Thyroid gland (tissue), 4 donors: ENCODE data around the gene CDC42EP1. TPM values are rescaled to one million over a fixed set of nuclear protein-coding genes. Genes with fewer than 3 reads are reported as not detected.

Experiments
- DNase-seq, 2 donors: peaks; one replicate each; pipeline ENCODE4 v3.0.0-alpha.2; 2019
- H3K27ac ChIP-seq, 3 donors: fragments of 200-600 bp; sonication (generic); 1 replicate in 2 of 3; 2 replicates in 1 of 3; pipeline ENCODE4 v1.5.1; 2016 to 2019; ENCODE audit warnings: mild to moderate bottlenecking in 1 of 3, moderate library complexity in 1 of 3
- H3K27me3 ChIP-seq: fragments of 200-600 bp; sonication (generic); one replicate; pipeline ENCODE4 v1.5.1; 2019
- H3K36me3 ChIP-seq, 2 donors: fragments of 200-600 bp; sonication (generic); one replicate each; pipeline ENCODE4 v1.5.1; 2016 to 2019
- H3K4me1 ChIP-seq, 2 donors: fragments of 200-600 bp; sonication (generic); one replicate each; pipeline ENCODE4 v1.5.1; 2017 to 2019
- H3K4me3 ChIP-seq, 3 donors: fragments of 200-600 bp; sonication (generic); replicated peaks in 1 of 3; 1 replicate in 2 of 3; 2 replicates in 1 of 3; pipeline ENCODE4 v1.5.1; 2016; ENCODE audit warnings: mild to moderate bottlenecking in 1 of 3
- H3K9me3 ChIP-seq: fragments of 200-600 bp; sonication (generic); one replicate; pipeline ENCODE4 v1.5.1; 2017
- CTCF ChIP-seq, 6 experiments: fragments of 200-600 bp in 3 of 6; fragments of 450-650 bp in 3 of 6; sonication (generic) in 3 of 6; IDR thresholded peaks; one replicate each; pipeline ENCODE4 v1.5.1; 2016 to 2019; ENCODE audit warnings: antibody characterized with exemption in 6 of 6, mild to moderate bottlenecking in 2 of 6, inconsistent platforms in 1 of 6, moderate library complexity in 1 of 6
- POLR2A ChIP-seq, 2 donors: fragments of 450-650 bp; IDR thresholded peaks; one replicate each; pipeline ENCODE4 v1.6.1; 2017; ENCODE audit warnings: antibody characterized with exemption in 2 of 2, mild to moderate bottlenecking in 2 of 2, moderate library complexity in 1 of 2
- WGBS, 2 donors: methylation state at CpG; one replicate each; pipeline ENCODE4 v1.1.5; 2017; 5-methylcytosine and 5-hydroxymethylcytosine counted together
- intact Hi-C: fragments of 100-400 bp; cut with DNase I; formaldehyde crosslinking; loops from one replicate; pipeline ENCODE4 v1.15.1; 2023
- total RNA-seq, 4 donors: library from RNA; depleted of rRNA; stranded (reverse); fragments of >200 nt; gene quantifications; one replicate each; pipeline ENCODE4 v1.2.3, GENCODE V29; 2016

Gene CDC42EP1
- total RNA-seq, 4 donors from 2014 or later, result 15.7 to 23.3 (median 18.3) TPM

- H3K9me3 ChIP-seq, result no peaks in the 10 kb centered on the region
- peaks cover 8 to 10% of the 10 kb centered on the region in 2 donors for H3K36me3 ChIP-seq
- intact Hi-C loops, result no loop called here
- no peak overlapping the region for H3K4me3 ChIP-seq
- WGBS, 2 donors, result 65 to 68% methylated on average over 9 of the region's 9 CpGs
- no peaks in the 10 kb centered on the region for H3K27me3 ChIP-seq
- peaks cover 8 to 27% of the 10 kb centered on the region in 2 donors for H3K4me1 ChIP-seq
- peak; percentile 19 to 26 for DNase-seq
- TF ChIP-seq POLR2A (IDR thresholded peaks at IDR 0.05) (no peak), CTCF (IDR thresholded peaks at IDR 0.05) (no peak)
- no peak overlapping the region for H3K27ac ChIP-seq
These were observed 9.8 kb downstream of the CDC42EP1 start for GRCh38 chr22:37569921-37570660.

- WGBS, 2 donors, result 78 to 82% methylated on average over 4 of the region's 4 CpGs
- no peak overlapping the region for H3K27ac ChIP-seq
- H3K36me3 ChIP-seq, result peaks cover 8 to 10% of the 10 kb centered on the region in 2 donors
- H3K4me1 ChIP-seq, result peaks cover 8 to 25% of the 10 kb centered on the region in 2 donors
- no peaks in the 10 kb centered on the region for H3K27me3 ChIP-seq
- no peak for TF ChIP-seq CTCF (IDR thresholded peaks at IDR 0.05)
- intact Hi-C loops, result no loop called here
- H3K9me3 ChIP-seq, result no peaks in the 10 kb centered on the region
- no peak for DNase-seq
- H3K4me3 ChIP-seq, result no peak overlapping the region
These were observed 10.3 kb downstream of the CDC42EP1 start for GRCh38 chr22:37570661-37570976.

- peaks cover 8 to 17% of the 10 kb centered on the region in 2 donors for H3K4me1 ChIP-seq
- no peak for DNase-seq
- H3K4me3 ChIP-seq, result no peak overlapping the region
- intact Hi-C loops, result no loop called here
- no peak overlapping the region for H3K27ac ChIP-seq
- H3K27me3 ChIP-seq, result no peaks in the 10 kb centered on the region
- H3K36me3 ChIP-seq, result peaks cover 6% of the 10 kb centered on the region in 2 donors
- WGBS, 2 donors, result 86 to 87% methylated on average over 15 of the region's 16 CpGs
- H3K9me3 ChIP-seq, result no peaks in the 10 kb centered on the region
- TF ChIP-seq POLR2A (IDR thresholded peaks at IDR 0.05) (no peak), CTCF (IDR thresholded peaks at IDR 0.05) (no peak)
These were observed 11.1 kb downstream of the CDC42EP1 start for GRCh38 chr22:37571258-37571991.

- H3K36me3 ChIP-seq, result peaks cover under 1 to 3% of the 10 kb centered on the region in 2 donors
- H3K4me1 ChIP-seq, result peaks cover 6 to 12% of the 10 kb centered on the region in 2 donors
- no peaks in the 10 kb centered on the region for H3K9me3 ChIP-seq
- intact Hi-C loops, result no loop called here
- no peak for DNase-seq
- H3K27ac ChIP-seq, result no peak overlapping the region
- H3K27me3 ChIP-seq, result no peaks in the 10 kb centered on the region
- WGBS, 2 donors, result 96 to 97% methylated on average over 8 of the region's 8 CpGs
- H3K4me3 ChIP-seq, result no peak overlapping the region
- no peak for TF ChIP-seq POLR2A (IDR thresholded peaks at IDR 0.05)
- TF ChIP-seq CTCF (IDR thresholded peaks at IDR 0.05), result no peak
These were observed 11.7 kb downstream of the CDC42EP1 start for GRCh38 chr22:37571992-37572373.

- H3K4me3 ChIP-seq, result no peak overlapping the region
- intact Hi-C loops, result no loop called here
- TF ChIP-seq CTCF (IDR thresholded peaks at IDR 0.05), result no peak
- TF ChIP-seq POLR2A (IDR thresholded peaks at IDR 0.05), result no peak
- H3K9me3 ChIP-seq, result no peaks in the 10 kb centered on the region
- no peaks in the 10 kb centered on the region for H3K4me1 ChIP-seq
- no peak for DNase-seq
- H3K27me3 ChIP-seq, result no peaks in the 10 kb centered on the region
- 93 to 94% methylated on average over 10 of the region's 10 CpGs for WGBS, 2 donors
- no peaks in the 10 kb centered on the region for H3K36me3 ChIP-seq
- no peak overlapping the region for H3K27ac ChIP-seq
These were observed 15.3 kb downstream of the CDC42EP1 start for GRCh38 chr22:37575490-37576003.
